ENCODE data around the gene FAM219B. TPM values are rescaled to one million over a fixed set of nuclear protein-coding genes. Genes with fewer than 3 reads are reported as not detected.

FAM219B gene
- total RNA-seq, 2 experiments from 2014 or later, result 52.3 to 67.6 TPM

DNA sequence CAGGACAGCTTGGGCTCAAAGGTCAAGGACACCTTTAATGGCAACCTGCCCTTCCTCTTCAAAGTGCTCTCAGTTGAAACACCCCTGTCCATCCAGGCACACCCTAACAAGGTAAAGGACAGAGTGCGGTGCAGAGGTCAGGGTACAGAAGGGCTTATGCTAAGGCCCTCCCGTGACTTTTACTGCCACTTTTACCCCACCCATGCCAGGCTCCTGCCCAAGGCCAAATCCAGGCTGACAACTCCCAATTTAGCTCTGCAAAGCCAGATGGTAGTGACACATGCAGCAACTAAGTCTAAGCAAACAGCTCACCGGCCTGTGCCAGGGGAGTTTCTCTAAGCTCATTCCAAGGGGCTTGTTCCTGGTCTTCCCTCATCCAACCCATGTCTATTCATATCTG is 15.2 kb downstream of the FAM219B start:
- Histone ChIP-seq H3K36me3 (ENCODE audit: insufficient read depth, low read length) (peaks cover 38% of the 10 kb centered on the region), H2AFZ (ENCODE audit: low read length) (no peak overlapping the region), H3K4me1 (ENCODE audit: insufficient read depth, low read length, poor library complexity, severe bottlenecking) (peaks cover 24% of the 10 kb centered on the region), H3K9me3 (ENCODE audit: low read length) (no peaks in the 10 kb centered on the region), H3K27ac (ENCODE audit: low read depth, low read length, poor library complexity, severe bottlenecking) (no peak overlapping the region), H3K4me2 (ENCODE audit: low read length) (no peak overlapping the region), H3K9me2 (ENCODE audit: insufficient read depth, low read length) (no peaks in the 10 kb centered on the region), H3K4me3 (ENCODE audit: low read depth, low read length, poor library complexity, severe bottlenecking) (no peak overlapping the region), H4K20me1 (ENCODE audit: insufficient read depth, low read length) (no peaks in the 10 kb centered on the region), H3K79me2 (ENCODE audit: insufficient read depth, low read depth, low read length) (no peaks in the 10 kb centered on the region)
- ChIA-PET POLR2A (interaction anchor here (0.7 kb wide), 1 partner anchor 15 kb away, joined by 3 read pairs; no protein-coding TSS in a partner anchor), CTCF (ENCODE audit: unreplicated experiment) (no interaction called here)
- TF ChIP-seq, protein P1, sequence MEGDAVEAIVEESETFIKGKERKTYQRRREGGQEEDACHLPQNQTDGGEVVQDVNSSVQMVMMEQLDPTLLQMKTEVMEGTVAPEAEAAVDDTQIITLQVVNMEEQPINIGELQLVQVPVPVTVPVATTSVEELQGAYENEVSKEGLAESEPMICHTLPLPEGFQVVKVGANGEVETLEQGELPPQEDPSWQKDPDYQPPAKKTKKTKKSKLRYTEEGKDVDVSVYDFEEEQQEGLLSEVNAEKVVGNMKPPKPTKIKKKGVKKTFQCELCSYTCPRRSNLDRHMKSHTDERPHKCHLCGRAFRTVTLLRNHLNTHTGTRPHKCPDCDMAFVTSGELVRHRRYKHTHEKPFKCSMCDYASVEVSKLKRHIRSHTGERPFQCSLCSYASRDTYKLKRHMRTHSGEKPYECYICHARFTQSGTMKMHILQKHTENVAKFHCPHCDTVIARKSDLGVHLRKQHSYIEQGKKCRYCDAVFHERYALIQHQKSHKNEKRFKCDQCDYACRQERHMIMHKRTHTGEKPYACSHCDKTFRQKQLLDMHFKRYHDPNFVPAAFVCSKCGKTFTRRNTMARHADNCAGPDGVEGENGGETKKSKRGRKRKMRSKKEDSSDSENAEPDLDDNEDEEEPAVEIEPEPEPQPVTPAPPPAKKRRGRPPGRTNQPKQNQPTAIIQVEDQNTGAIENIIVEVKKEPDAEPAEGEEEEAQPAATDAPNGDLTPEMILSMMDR (conservative IDR thresholded peaks at IDR 0.05; ENCODE audit: low read length), result no peak
- TF ChIP-seq EZH2phosphoT487 (IDR thresholded peaks at IDR 0.05; ENCODE audit: borderline replicate concordance, low read depth, low read length), result no peak
- intact Hi-C loops (cut with micrococcal nuclease; ENCODE audit: unreplicated experiment), result no loop called here
- DNase-seq (ENCODE audit: low spot score), result no peak
- BruUV-seq (replicated peaks), result no TSS peak

DNA sequence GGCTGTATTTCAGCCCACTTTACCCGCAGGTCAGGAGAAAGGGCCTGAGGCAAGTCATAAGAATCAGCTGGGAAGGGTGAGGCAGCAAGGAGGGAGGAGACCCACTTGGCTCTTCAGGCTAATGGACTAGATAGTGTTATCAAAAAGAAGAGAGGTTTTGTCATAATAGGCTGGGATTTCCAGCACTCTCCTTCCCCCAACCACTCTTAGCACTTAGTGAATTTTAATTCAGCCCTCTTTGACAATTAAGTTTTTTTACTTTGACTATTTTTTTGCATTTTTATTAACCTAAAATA is 16.0 kb downstream of the FAM219B start:
- Histone ChIP-seq H3K4me2 (ENCODE audit: low read length) (peak overlapping the region; percentile 80), H3K79me2 (ENCODE audit: insufficient read depth, low read depth, low read length) (no peaks in the 10 kb centered on the region), H3K36me3 (ENCODE audit: insufficient read depth, low read length) (peaks cover 29% of the 10 kb centered on the region), H4K20me1 (ENCODE audit: insufficient read depth, low read length) (no peaks in the 10 kb centered on the region), H3K9me2 (ENCODE audit: insufficient read depth, low read length) (no peaks in the 10 kb centered on the region), H3K4me3 (ENCODE audit: low read depth, low read length, poor library complexity, severe bottlenecking) (peak overlapping the region; percentile 78), H2AFZ (ENCODE audit: low read length) (peak overlapping the region; percentile 78; the same call in 1 of the 2 replicates), H3K4me1 (ENCODE audit: insufficient read depth, low read length, poor library complexity, severe bottlenecking) (peaks cover 24% of the 10 kb centered on the region), H3K27ac (ENCODE audit: low read depth, low read length, poor library complexity, severe bottlenecking) (no peak overlapping the region), H3K9me3 (ENCODE audit: low read length) (no peaks in the 10 kb centered on the region)
- BruUV-seq (replicated peaks), result no TSS peak
- DNase-seq (ENCODE audit: low spot score), result no peak
- intact Hi-C loops (cut with micrococcal nuclease; ENCODE audit: unreplicated experiment), result no loop called here
- TF ChIP-seq, protein P1 (conservative IDR thresholded peaks at IDR 0.05; ENCODE audit: low read length), result no peak
- TF ChIP-seq EZH2phosphoT487 (IDR thresholded peaks at IDR 0.05; ENCODE audit: borderline replicate concordance, low read depth, low read length), result no peak
- ChIA-PET POLR2A (interaction anchor here (0.5 to 1.4 kb wide), 3 partner anchors 9 to 17 kb away, joined by 3 to 8 read pairs (median 3); no protein-coding TSS in a partner anchor), CTCF (ENCODE audit: unreplicated experiment) (no interaction called here)

DNA sequence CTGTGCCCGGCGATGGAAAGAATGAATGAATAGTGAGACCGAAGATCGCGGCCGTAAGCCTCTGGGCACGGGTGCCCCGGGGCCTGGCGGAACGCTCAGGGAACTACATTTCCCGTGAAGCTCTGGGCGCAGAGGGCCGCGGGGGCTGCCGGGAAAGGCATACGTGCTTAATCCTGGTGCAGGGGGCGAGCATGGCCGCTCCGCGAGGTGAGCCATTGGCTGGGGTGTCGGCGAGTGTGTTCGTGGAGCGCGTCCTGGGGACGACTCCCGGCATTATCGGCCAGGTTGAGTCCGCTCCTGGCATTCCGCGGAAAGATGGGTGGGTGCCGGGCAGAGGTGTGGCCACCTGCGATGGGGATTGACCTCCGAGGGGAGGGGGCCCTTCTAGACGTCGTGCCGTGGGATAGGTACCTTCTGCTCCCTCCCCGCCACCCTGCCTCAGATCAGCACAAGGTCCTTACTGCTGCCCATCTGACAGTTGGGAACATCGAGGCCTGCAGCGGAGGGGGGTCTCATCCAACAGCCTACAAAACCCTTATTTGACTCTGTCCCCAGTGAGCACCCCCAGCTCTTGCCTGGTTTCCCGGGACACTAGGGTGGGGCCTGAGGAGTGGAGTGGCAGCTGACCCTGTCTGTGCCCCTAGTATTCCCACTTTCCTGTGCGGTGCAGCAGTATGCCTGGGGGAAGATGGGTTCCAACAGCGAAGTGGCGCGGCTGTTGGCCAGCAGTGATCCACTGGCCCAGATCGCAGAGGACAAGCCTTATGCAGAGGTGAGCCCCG is 16.6 kb downstream of the FAM219B start, which contains the start of gene MPI:
TSS of gene MPI (plus strand) at position 160 of the 782 bp plus-strand sequence. CDS start at position 192, 32 bp downstream.
- intact Hi-C loops (cut with micrococcal nuclease; ENCODE audit: unreplicated experiment), result no loop called here
- peak within 1 kb of the TSS; percentile 78 for H3K4me3 ChIP-seq (ENCODE audit: low read depth, low read length, poor library complexity, severe bottlenecking)
- ChIA-PET CTCF (ENCODE audit: unreplicated experiment) (no interaction called here), POLR2A (interaction anchor here (0.5 to 1.4 kb wide), 3 partner anchors 9 to 16 kb away, joined by 3 to 8 read pairs (median 3); no protein-coding TSS in a partner anchor)
- DNase-seq (ENCODE audit: low spot score), result peak; percentile 87
- H3K4me1 ChIP-seq (ENCODE audit: insufficient read depth, low read length, poor library complexity, severe bottlenecking), result peaks cover 24% of the 10 kb centered on the region
- H3K36me3 ChIP-seq (ENCODE audit: insufficient read depth, low read length), result peaks cover 27% of the 10 kb centered on the region
- H3K79me2 ChIP-seq (ENCODE audit: insufficient read depth, low read depth, low read length), result no peaks in the 10 kb centered on the region
- no peaks in the 10 kb centered on the region for H3K9me2 ChIP-seq (ENCODE audit: insufficient read depth, low read length)
- peak within 1 kb of the TSS; percentile 78 for H2AFZ ChIP-seq (ENCODE audit: low read length)
- H3K27ac ChIP-seq (ENCODE audit: low read depth, low read length, poor library complexity, severe bottlenecking), result no peak within 1 kb of the TSS
- no peaks in the 10 kb centered on the region for H3K9me3 ChIP-seq (ENCODE audit: low read length)
- BruUV-seq (replicated peaks), result TSS peak; percentile 85
- TF ChIP-seq, protein P1 (conservative IDR thresholded peaks at IDR 0.05; ENCODE audit: low read length), result no peak
- no peak for TF ChIP-seq EZH2phosphoT487 (IDR thresholded peaks at IDR 0.05; ENCODE audit: borderline replicate concordance, low read depth, low read length)
- peak within 1 kb of the TSS; percentile 80 for H3K4me2 ChIP-seq (ENCODE audit: low read length)
- H4K20me1 ChIP-seq (ENCODE audit: insufficient read depth, low read length), result no peaks in the 10 kb centered on the region

Data from OCI-LY7 (cell line).